Stimulated activated CD4-positive, alpha-beta T cell treated with anti-CD3 and anti-CD28 coated beads, Interleukin-4, amount 100 ng/mL, for 1 hour (primary cell): ENCODE measurements around the gene TBX18.

Source experiments
- DNase-seq: peaks from one replicate; pipeline ENCODE4 v3.0.0-alpha.2; 2020

Gene TBX18

GRCh38 chr6:84764332-84765049 lies at the start of gene TBX18:
TBX18 (minus strand) TSS chr6:84764598; CDS start chr6:84764181, 417 bp downstream.
- DNase-seq, result no peak

GRCh38 chr6:84811351-84811750 lies 47.0 kb upstream of the TBX18 start:
- no peak for DNase-seq

- DNase-seq, result no peak
Observed at GRCh38 chr6:84809455-84809854, 45.1 kb upstream of the TBX18 start.

- no peak for DNase-seq
Observed at GRCh38 chr6:84808491-84809061, 44.2 kb upstream of the TBX18 start.

GRCh38 chr6:84805145-84805544 lies 40.7 kb upstream of the TBX18 start:
- DNase-seq, result no peak

- no peak for DNase-seq
Observed at GRCh38 chr6:84804720-84805119, 40.3 kb upstream of the TBX18 start.

GRCh38 chr6:84801250-84801649 lies 36.9 kb upstream of the TBX18 start:
- no peak for DNase-seq

- DNase-seq, result no peak
Observed at GRCh38 chr6:84798257-84798656, 33.9 kb upstream of the TBX18 start.

- DNase-seq, result no peak
Observed at GRCh38 chr6:84796343-84796742, 31.9 kb upstream of the TBX18 start.

- DNase-seq, result no peak
Observed at GRCh38 chr6:84791927-84792326, 27.5 kb upstream of the TBX18 start.

GRCh38 chr6:84791233-84791632 lies 26.8 kb upstream of the TBX18 start:
- no peak for DNase-seq

- DNase-seq, result no peak
Observed at GRCh38 chr6:84789170-84789569, 24.8 kb upstream of the TBX18 start.

- no peak for DNase-seq
Observed at GRCh38 chr6:84788689-84789088, 24.3 kb upstream of the TBX18 start.

- no peak for DNase-seq
Observed at GRCh38 chr6:84785671-84786070, 21.3 kb upstream of the TBX18 start.

GRCh38 chr6:84779917-84780316 lies 15.5 kb upstream of the TBX18 start:
- DNase-seq, result no peak

GRCh38 chr6:84779380-84779779 lies 15.0 kb upstream of the TBX18 start:
- no peak for DNase-seq

- DNase-seq, result no peak
Observed at GRCh38 chr6:84777888-84778287, 13.5 kb upstream of the TBX18 start.

GRCh38 chr6:84776392-84776791 lies 12.0 kb upstream of the TBX18 start:
- DNase-seq, result no peak

- DNase-seq, result no peak
Observed at GRCh38 chr6:84775751-84776150, 11.4 kb upstream of the TBX18 start.

- DNase-seq, result no peak
Observed at GRCh38 chr6:84774985-84775284, 10.5 kb upstream of the TBX18 start.

GRCh38 chr6:84774157-84774984 lies 10.0 kb upstream of the TBX18 start:
- no peak for DNase-seq

GRCh38 chr6:84773431-84774156 lies 9.2 kb upstream of the TBX18 start:
- no peak for DNase-seq

- no peak for DNase-seq
Observed at GRCh38 chr6:84773133-84773430, 8.7 kb upstream of the TBX18 start.
